Left ventricle myocardium inferior (tissue), 1 donor: ENCODE data around the gene HPDL. TPM values are rescaled to one million over a fixed set of nuclear protein-coding genes. Genes with fewer than 3 reads are reported as not detected.

ENCODE experiments used
- DNase-seq: peaks from one replicate; pipeline ENCODE4 v3.0.0-alpha.2; 2020
- H3K27ac ChIP-seq: fragments of 200-600 bp; replicated peaks from 2 replicates; pipeline ENCODE4 v1.8.0; 2021
- H3K27me3 ChIP-seq: fragments of 200-600 bp; 2 replicates; pipeline ENCODE4 v1.8.0; 2021; ENCODE audit warnings: low read depth
- H3K36me3 ChIP-seq: fragments of 200-600 bp; 2 replicates; pipeline ENCODE4 v1.8.0; 2021
- H3K4me1 ChIP-seq: fragments of 200-600 bp; 2 replicates; pipeline ENCODE4 v1.8.0; 2021
- H3K4me3 ChIP-seq: fragments of 200-600 bp; 2 replicates; pipeline ENCODE4 v1.8.0; 2021; ENCODE audit warnings: mild to moderate bottlenecking, moderate library complexity
- H3K9me3 ChIP-seq: fragments of 200-600 bp; replicated peaks from 2 replicates; pipeline ENCODE4 v1.8.0; 2021
- intact Hi-C: fragments of 100-400 bp; cut with micrococcal nuclease; formaldehyde crosslinking; loops from one replicate; pipeline ENCODE4 v1.11.0; 2022
- total RNA-seq: library from RNA; stranded (reverse); fragmentation: NEBNext Ultra II Directional; extraction: Animal tissue kit (Norgen Biotek cat#: 25700); gene quantifications from one replicate; pipeline ENCODE4 v1.2.1, GENCODE V29; 2021
- TF ChIP-seq, protein P1 (sequence below): fragments of 200-600 bp; IDR thresholded peaks from 2 replicates; pipeline ENCODE4 v1.8.0; 2021; ENCODE audit warnings: antibody characterized with exemption, mild to moderate bottlenecking, borderline replicate concordance
- donor health status: DM: no; HTN: yes; CAD: no; lungs with severe emphysema.

The HPDL gene
- total RNA-seq, 1 donor from 2014 or later = not detected

DNA sequence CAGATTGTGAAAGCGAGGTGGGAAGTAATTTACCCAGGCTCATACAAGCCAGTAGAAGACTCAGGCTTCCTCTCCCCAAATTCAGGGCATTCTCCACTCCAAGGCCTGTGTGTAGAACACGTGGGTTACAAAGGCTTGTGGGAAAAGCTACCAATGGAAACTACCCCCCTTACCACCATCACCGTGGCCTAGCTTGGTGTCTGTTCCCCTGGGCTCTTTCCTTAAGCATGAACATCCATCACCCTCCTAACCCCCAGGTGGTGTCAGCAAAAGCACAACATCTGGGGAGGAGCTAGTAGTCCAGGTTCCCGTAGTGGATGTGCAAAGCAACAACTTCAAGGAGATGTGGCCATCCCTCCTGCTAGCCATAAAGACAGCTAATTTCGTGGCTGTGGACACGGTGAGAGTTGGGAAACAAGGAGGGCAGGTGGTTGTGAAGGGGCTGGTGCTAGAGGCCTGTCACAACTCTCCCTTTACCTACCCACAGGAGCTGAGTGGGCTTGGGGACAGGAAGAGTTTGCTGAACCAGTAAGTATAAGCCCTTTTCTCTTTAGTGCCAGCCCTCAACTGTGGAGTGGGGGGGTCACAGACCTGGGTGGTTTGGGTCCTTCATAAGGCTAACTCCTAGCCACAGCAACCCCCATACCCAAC lies 14.2 kb downstream of the HPDL start:
- intact Hi-C loops = no loop called here
- TF ChIP-seq, protein P1, sequence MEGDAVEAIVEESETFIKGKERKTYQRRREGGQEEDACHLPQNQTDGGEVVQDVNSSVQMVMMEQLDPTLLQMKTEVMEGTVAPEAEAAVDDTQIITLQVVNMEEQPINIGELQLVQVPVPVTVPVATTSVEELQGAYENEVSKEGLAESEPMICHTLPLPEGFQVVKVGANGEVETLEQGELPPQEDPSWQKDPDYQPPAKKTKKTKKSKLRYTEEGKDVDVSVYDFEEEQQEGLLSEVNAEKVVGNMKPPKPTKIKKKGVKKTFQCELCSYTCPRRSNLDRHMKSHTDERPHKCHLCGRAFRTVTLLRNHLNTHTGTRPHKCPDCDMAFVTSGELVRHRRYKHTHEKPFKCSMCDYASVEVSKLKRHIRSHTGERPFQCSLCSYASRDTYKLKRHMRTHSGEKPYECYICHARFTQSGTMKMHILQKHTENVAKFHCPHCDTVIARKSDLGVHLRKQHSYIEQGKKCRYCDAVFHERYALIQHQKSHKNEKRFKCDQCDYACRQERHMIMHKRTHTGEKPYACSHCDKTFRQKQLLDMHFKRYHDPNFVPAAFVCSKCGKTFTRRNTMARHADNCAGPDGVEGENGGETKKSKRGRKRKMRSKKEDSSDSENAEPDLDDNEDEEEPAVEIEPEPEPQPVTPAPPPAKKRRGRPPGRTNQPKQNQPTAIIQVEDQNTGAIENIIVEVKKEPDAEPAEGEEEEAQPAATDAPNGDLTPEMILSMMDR = no peak
- Histone ChIP-seq H3K36me3 (peaks cover 34% of the 10 kb centered on the region), H3K27me3 (no peaks in the 10 kb centered on the region), H3K4me3 (peak overlapping the region; percentile 97), H3K4me1 (peaks cover 42% of the 10 kb centered on the region), H3K9me3 (no peaks in the 10 kb centered on the region), H3K27ac (peak overlapping the region; percentile 100)
- DNase-seq = no peak

DNA sequence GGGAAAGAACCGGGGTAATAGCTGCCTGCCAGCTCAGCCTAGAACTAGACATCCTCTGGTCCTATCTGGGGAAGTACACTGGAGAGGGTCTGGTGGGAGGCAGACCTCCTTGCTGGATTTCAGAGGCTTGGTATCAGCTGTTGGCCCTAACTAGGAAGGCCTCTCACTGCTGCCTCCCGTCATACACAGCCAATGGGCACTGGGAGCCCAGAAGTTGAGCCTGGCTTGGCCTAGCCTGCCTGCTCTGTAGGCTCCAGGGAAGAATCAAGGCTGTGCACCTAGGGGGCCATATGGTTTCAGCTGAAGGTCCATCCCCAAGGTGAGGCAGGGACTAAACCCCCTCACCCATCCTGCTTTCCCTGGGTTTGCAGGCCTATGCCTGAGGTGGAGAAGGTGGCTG lies 17.8 kb downstream of the HPDL start:
- no peaks in the 10 kb centered on the region for H3K27me3 ChIP-seq
- H3K27ac ChIP-seq = no peak overlapping the region
- no peak for DNase-seq
- peaks cover 54% of the 10 kb centered on the region for H3K4me1 ChIP-seq
- H3K9me3 ChIP-seq = no peaks in the 10 kb centered on the region
- intact Hi-C loops = no loop called here
- H3K36me3 ChIP-seq = peaks cover 34% of the 10 kb centered on the region
- TF ChIP-seq, protein P1 = no peak
- H3K4me3 ChIP-seq = no peak overlapping the region

DNA sequence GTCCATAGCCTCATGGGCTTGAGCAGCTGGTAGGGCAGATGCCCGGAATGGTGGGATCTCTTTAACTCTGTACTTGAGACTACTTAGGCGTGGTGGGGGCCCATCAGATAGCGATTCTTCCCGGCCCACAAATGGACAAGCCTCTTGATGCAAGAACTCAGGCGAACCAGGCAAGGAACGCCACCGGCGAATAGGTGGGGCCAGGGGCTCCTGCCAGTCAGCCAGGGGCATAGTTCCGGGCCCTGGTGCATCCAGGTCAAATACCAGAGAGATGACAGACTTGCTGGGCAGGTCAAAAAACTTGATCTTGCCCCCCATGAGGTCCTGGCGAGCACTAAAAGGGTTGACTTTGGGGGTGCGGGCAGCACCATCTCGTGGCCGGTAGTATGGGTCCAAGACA lies 18.3 kb downstream of the HPDL start:
- H3K4me3 ChIP-seq = no peak overlapping the region
- no peaks in the 10 kb centered on the region for H3K9me3 ChIP-seq
- peaks cover 34% of the 10 kb centered on the region for H3K36me3 ChIP-seq
- intact Hi-C loops = no loop called here
- H3K27ac ChIP-seq = no peak overlapping the region
- peaks cover 52% of the 10 kb centered on the region for H3K4me1 ChIP-seq
- H3K27me3 ChIP-seq = no peaks in the 10 kb centered on the region
- DNase-seq = no peak
- TF ChIP-seq, protein P1 = no peak

DNA sequence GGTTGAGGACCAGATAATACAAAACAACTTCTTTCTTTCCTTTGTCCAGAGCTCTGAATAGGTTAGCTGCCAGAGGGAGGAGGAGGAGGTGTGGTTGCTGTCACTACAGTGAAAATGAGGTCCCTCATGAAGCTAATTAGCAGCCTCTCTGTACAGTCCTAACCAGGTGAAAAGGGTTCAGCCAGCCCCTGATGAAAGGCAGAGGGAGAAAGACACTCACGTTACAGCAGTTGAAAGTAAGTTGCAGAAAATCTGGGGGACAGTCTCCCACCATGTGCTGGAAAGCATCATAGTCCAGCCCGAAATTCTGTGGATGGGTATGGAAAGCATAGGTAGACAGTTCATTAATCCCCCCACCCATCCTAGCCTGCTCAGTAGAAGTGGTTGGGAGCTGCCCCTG lies 19.8 kb downstream of the HPDL start:
- Histone ChIP-seq H3K36me3 (peaks cover 34% of the 10 kb centered on the region), H3K4me1 (peaks cover 37% of the 10 kb centered on the region), H3K27me3 (no peaks in the 10 kb centered on the region), H3K9me3 (no peaks in the 10 kb centered on the region), H3K27ac (no peak overlapping the region), H3K4me3 (no peak overlapping the region)
- TF ChIP-seq, protein P1 = no peak
- intact Hi-C loops = no loop called here
- DNase-seq = no peak

DNA sequence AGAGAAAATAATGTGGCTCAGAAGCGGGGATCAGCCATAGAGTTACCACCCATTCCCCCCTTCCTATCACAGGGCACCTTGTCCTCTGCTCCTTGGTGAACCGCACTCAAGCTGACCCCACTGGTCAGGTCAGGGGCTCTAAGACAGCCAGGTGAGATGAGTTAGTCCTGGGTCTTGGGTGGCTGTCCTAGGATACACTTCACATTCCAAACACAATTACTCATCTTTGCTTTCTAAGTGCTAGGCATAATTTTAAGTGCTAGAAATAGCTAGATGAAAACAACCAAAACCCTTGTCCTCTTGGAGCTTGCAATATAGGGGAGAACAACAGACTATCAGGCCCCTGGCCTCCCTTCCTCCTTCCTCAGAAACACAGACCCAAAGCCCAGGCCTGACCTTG lies 21.3 kb downstream of the HPDL start:
- H3K27me3 ChIP-seq = no peaks in the 10 kb centered on the region
- DNase-seq = no peak
- H3K36me3 ChIP-seq = peaks cover 19% of the 10 kb centered on the region
- peak overlapping the region; percentile 73 for H3K27ac ChIP-seq
- no peak overlapping the region for H3K4me3 ChIP-seq
- peaks cover 24% of the 10 kb centered on the region for H3K4me1 ChIP-seq
- TF ChIP-seq, protein P1 = no peak
- intact Hi-C loops = no loop called here
- H3K9me3 ChIP-seq = no peaks in the 10 kb centered on the region
